ENCODE data around the gene CYTH3.

DNA sequence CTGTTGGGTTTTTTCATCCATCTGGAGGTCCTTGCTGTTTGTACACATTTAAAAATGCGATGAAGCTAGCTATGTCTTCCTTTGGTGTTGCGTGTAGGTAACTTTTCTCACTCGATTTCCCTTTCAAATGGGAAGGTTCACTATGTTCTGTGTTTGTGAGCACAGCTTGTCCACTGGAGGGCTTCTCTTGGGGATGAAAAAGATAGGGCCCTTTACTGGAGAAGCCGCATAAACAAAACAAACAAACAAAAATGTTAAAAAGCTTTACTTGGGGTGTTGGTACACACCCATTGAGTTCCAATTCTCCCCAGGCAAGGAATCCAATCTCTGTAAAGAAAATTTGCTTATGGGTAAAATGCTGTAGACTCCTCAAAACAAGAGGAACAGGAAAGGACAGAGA is 23.4 kb downstream of the CYTH3 start:
- no peak for TF ChIP-seq POLR2AphosphoS5 (IDR thresholded peaks at IDR 0.05; ENCODE audit: low read depth, low read length)
- no peak for TF ChIP-seq POLR2A (IDR thresholded peaks at IDR 0.05; ENCODE audit: low read depth, low read length)
- no peak for TF ChIP-seq TAF1 (IDR thresholded peaks at IDR 0.05; ENCODE audit: low read depth, low read length)
